GM21786 (cell line): Measurements from ENCODE around the gene PLA2G6.

ENCODE experiments used
- ATAC-seq: cut with Tn5 transposase; IDR thresholded peaks from one replicate; pipeline ENCODE4 v1.9.1; 2021; ENCODE audit not compliant: unreplicated experiment

The PLA2G6 gene

DNA sequence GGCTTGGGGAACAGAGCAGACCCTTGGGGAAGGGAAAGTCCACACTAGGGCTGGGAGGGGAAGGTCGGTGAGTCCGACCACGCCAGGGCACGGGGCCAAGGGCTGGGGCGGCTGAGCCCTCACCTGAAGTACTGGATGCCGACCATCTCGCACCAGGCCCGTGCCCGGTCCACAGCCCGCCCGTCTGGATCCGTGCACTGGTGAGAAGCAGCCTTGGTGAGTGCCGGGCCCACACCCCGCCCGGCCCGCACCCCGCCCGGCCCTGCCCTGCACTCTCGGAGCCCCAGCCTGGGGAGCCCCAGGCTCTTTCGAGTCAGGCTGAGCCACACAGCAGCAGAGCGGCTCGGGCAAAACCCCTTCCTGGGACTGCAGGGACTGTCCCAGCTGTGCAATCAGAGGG is 69.2 kb downstream of the PLA2G6 start:
- ATAC-seq, result no peak

DNA sequence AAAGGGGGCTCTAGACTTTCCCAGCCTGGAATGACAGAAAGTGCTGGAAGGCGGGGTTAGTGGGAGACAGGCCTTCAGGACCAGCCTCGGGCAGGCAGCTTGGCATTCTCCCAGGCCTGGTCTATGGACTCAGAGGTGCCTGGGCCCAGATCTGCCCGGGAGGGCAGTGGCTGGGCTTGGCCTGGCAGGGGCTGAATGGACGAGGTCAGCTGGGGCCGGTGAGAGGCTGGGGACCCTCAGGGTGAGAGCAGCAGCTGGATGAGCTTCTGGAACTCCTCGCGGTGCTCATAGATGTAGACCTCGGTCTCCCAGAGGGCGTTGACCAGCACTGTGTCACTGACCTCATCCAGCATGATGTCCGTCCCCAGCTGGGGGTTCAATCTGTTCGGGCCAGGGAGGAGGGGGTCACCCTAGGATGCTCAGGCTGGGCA is 69.7 kb downstream of the PLA2G6 start:
- ATAC-seq, result no peak

DNA sequence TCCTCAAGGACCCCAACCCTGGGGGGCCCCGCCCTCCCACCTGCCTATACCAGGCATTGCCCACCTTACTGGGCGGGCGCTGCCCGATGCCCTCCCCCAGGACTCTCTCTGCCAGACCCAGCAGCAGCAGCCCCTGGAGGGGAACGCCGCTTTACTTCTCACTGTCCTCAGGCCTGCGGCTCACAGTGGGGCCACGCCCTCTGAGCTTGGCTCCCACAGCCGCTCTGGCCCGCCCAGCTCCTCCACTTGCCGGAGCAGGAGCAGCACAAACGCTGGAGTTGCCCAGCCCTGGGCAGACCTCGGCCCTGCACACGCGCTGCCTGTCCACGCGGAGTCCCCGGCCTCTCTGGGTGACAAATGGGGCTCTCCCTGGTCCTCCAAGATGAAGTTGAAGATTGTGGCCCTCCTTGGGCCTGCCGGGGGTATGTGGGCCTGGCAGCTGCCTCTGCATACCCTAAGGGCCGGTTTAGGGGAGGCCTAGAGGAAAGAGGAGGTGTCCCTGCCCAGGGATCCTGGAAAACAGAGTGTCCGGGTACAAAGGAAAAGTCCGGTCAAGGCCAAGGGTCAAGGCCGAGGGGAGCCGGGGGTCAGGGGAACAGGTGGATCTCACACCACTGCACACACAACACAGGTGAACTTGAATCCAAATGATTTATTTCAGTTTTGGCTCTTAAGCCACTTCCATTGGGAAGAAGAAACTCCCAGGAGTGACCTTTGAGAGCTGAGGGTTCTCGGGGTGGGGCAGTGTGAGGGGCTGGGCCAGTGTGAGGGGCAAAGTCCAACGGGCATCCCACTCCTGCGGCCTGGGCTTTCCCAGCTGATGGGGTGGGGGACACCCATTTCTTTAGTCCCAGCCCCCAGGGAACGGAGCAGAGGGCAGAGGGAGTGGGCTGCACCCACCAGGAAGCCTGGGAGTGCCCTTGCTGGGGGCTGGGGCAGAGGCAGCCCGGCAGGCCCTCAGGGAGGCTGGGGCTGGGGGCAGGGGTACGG is 70.5 kb downstream of the PLA2G6 start:
- no peak for ATAC-seq

DNA sequence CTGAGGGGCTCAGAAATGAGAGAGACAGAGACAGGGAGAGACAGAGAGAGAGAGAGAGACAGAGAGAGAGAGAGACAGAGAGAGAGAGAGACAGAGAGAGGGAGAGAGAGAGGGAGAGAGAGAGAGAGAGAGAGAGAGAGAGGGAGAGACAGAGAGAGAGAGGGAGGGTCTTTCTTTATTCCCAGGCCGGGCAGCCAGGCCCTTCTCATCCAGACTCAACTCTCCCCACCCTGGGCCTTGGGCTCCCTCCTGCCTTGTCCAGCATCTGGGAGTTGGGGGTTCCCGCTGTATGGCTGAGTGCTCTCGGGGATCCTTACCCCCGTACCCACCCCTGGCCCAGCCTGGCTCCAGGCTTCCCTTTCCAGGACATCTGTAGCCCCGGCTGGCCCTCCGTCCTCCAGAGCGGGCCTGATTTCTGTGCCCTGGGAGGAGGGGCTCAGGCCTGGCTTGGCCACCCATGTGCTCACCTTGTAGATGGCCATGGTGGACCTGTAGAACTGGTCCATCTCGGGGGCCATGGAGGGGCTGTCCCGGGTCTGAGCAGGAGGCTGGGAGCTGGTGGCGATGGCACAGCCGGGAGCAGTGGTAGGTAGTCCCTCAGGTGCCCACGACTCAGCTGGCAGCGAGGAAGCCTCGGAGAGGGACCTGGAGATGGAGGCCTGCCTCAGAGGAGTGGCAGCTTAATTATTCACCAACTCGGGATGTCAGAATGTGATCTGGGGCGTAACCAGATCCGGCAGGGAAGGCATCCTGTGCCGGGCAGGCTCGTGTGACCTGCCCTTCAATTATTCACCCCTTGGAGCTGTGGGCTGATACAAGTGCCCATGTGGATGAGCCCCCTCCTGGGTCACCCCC is 71.4 kb downstream of the PLA2G6 start, which contains the start of gene BAIAP2L2:
BAIAP2L2 (minus strand) TSS at position 677 of the 855 bp plus-strand sequence; CDS start at position 518, 159 bp downstream.
- no peak for ATAC-seq

DNA sequence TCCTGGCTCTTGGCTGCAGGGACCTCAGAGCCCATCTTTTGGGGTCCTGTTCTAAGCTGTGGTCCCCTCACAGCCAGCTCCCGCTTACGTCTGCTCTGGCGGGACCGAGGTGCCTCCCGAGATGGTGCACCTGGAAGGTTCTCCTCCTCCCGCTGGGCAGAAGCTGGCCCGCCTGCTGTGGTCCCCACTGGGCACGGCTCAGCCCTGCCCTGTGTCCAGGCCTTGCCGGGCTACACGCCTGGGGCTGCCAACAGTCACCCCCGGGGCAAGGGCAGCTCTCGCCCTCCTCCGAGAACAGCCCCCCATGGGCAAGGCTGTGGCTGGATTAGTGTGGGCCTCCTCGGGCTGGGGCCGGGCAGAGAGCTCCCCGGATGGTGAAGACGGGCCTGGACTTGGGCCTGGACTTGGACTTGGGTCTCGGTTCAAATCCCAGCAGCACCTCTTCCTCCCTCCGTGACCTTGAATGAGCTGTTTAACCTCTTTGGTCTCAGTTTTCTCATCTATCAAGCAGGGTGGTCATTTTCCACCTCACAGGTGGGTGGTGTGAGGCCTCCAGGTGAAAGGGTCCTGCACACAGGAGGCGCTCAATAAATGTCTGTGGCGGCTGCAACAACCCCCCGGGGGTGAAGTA is 72.1 kb downstream of the PLA2G6 start:
- no peak for ATAC-seq

DNA sequence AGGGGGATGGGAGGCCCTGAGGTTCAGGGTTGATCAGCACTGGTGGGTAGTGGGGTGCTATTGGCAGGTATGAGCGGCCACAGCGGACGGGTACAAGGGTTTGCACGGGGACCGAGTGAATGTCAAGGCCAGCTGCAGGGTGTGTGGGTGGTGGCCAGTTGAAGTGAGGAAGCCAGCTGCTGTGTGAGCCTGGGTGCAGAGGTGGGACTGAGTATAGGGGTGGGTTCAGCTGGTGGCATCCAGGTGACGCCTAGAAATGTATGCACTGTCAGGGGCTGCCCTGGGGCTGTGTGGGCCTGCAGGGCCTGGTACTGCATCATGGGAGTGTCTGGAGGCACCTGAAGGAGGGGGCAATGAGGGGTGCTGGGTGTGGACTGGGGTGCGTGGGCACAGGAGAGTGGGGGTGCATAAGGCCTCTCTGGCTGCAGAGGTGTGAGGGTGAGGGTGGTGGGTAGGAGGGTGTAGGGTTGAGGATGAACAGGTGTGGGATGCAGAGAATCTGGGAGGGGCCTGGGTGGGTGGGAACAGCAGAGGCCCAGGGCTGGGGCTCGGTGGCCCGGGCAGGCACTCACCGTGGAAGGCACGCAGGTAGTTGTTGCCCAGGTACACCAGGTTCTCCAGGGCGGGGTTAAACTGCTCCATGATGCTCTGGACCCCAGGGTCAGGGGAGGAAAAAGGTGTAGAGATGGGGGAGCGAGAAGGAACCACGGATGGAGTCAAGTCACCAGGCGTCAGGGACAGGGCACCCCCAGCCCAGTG is 72.9 kb downstream of the PLA2G6 start:
- no peak for ATAC-seq

DNA sequence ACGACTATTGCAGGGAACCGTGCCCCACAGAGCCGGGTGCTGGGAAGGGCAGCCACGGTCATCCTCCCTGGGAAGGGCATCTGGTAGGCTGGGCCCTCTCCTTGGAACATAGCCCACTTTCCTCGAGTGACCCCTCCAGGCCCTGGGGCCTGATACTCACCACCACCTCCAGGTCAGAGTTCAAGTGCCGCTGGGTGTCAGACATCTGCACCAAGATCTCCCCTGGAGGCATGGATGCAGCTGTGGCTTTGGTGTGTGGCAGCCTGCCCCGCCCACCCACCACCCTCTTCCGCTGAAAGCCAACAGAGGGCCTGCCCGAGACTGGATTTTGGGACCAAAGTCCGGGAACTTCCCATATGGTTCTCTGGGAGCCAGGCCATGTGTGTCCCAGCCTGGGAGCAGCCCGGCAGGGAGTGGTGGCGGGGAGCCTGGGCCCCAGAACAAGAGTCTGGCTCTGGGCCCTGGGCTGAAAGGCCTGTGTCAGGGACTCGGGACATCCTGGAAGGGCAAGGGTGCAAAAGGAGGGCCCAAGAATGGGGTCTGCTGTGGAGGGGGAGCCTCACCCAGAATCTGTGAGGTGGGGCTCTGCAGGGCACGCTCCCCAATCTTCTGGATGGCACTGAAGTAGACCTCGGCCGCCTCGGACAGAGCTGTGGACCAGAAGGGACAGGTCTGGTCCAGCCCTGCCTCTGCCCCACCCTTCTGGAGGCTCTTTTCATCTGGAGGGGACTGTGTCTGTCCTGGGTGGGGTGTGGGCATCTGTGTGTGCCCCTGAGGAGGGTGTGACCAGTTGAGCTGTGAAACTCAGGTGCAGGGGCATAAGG is 73.7 kb downstream of the PLA2G6 start:
- no peak for ATAC-seq

DNA sequence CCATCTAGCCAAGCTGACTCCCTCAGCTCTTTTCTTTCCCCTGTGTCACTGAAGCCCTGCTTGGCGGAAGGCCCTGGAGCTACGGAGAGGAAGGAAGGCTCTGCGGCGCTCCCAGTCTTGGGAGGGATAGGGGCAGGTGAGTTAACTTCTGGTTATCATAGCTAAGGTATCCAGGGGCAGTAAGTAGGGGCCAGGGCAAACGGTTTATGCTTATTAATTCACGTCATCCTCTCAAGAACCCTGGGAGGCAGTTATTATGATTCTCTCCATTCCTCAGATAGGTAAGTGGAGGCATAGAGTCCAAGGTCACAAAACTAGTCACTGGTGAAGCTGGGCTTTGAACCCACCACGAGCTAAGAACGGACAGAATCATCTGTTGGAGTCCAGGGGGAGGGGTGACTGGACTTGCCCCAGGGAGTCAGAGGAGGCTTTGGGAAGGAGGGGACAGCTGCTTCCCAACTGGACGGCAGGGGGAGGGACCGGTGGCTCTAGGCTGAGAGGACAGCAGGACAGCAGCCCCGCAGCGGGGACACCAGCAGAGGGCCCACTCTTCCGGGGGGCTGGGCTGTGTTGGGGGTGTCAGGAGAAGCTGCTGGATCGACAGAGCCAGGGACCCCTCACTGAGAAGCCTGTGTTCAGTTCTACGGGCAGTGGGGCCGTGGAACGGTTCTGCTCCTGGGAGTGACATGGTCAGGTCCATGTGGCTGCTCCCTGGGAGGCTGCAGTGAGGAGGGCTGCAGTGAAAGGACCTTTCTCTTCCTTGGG is 74.6 kb downstream of the PLA2G6 start:
- ATAC-seq, result no peak

DNA sequence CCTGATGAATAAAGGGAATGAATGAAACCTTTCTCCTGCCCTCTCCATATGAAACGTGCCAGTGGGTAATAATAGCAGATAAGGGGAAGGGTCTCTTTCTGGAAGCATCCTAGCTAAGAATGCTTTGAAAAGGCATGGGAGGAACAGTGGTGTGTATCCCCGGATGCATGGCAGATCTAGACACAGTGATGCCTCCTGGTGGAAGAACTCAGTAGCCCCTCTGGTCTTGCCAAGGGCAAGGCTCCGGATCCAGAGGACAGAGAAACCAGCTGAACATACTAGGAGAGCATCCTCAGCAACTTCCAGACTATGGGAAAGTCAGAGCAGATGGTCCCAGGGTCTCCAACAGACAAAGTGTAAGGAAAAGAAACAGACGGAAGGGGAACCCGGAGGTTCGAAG is 77.5 kb downstream of the PLA2G6 start:
- no peak for ATAC-seq

DNA sequence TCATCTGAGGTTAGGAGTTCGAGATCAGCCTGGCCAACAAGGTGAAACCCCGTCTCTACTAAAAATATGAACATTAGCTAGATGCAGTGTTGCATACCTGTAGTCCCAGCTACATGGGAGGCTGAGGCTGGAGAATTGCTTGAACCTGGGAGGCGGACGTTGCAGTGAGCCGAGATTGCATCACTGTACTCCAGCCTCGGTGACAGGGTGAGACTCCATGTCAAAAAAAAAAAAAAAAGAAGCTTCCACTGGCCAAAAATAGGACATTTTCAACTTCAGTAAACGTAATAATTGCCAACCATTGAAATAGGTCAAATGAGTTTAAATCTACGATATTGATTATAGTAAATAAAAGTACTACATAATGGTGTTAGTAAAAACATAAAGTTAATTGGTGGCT is 78.0 kb downstream of the PLA2G6 start:
- no peak for ATAC-seq

DNA sequence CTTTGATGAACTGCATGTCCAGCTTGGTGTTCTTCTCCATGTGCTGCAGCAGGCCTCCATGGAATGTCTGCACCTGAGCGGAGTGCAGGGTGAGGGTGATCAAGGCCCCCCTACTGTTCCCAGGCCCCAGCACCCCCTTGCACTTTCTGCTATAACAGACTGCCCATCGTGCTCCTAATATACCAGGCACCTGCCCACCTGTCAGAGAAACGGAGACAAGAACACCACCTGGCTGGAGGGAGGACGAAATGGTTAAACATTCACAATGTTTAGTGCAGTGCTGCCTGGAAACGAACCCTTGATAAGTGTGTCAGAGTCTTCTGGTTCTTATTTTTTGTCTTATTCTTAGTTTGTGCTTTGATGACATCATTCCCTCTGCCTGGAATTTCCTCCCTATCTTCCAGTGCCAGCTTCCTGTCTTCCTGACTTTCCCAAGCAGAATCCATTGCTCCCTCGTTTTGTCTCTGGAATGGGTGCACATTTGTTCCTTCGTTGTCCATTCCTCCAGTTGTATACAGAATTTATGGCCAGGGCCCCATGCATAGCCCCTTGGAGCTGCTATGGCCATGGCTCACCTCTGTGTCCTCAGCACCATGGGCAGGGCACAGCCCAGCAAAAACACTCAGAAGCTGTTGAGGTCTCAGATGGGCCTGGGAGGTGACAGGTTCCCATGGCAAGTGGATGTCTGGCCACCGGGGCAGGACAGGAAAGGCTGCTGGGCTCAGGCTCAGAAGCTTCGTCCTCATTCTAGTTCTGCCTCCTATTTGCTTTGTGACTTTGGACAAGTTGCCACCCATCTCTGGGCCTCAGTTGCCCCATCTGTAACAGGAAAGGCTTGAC is 83.0 kb downstream of the PLA2G6 start:
- no peak for ATAC-seq

DNA sequence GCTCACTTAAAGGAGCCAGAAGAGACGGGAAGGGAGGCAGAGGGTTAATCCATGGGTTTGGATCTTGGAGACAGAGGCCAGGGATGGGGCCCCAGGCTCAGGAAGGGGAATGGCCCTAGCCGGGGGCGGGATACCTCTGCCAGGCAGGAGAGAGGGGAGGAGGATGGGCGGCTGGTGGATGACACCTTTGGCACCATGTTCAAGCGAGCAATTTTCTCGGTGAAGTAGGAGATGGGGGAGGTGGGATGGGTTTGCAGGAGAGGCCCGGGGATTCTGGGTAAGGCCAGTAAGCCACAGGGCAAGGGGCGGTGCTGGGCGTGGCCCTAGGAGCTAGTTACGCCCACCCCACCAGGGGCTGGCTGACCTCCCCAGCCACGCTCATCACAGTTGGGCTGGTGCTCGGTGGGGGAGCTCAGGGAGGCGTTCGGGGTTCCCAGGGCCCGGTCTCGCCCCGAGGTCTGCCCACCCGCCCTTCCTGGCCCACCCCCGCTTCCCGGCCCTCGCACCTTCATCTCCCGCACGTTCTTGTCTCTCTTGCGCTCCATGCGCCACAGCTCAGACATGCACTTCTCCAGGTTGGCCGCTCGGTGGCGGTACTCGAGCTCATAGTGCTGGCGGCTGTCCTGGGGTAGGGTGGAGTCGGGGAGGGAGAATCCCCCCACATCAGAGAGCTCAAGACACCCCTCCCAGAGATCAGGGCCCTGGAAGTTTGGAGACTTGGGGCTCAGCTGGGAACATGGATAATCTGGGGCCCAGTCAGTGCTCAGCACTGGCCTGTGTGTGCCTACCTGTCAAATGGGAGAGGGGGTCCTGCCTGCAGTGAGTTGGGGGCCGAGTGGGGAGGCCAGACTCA is 83.8 kb downstream of the PLA2G6 start:
- no peak for ATAC-seq

DNA sequence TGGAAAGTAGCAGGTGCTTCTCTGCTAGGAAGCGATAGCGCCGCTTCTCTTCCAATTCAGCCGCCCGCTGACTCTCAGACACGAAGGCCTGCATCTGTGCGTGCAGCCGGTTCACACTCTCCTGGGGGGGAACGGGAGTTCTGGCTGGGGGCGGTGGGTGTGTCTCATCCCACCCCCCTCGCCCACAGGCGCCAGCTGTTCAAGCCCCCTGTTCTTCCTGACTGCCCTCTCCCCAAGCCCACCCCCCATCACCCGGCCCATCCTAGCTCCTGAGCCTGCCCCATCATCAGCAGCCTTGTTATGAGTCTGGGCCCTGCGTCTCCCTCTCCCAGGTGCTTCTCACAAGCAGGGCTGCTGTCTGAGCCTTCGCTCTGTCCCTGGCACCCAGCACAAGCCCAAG is 84.6 kb downstream of the PLA2G6 start:
- no peak for ATAC-seq

DNA sequence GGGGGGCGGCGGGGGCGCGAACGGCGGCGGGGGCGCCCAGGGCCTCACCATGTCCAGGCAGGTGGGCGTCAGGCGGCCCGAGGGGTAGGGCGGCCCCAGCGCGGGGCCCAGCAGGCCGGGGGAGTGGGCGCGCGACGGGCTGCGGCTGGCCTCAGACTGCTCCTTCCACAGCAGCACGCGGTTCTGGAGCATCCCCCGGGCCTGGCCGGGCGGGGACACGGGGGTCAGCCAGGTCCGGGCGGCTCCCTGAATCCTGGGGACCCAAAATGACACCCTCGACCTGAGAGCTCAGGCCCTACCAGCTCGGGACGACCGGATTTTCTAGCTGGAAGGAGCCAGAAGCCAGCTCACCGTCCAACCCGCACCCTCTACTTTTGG is 92.2 kb downstream of the PLA2G6 start:
- ATAC-seq, result no peak

DNA sequence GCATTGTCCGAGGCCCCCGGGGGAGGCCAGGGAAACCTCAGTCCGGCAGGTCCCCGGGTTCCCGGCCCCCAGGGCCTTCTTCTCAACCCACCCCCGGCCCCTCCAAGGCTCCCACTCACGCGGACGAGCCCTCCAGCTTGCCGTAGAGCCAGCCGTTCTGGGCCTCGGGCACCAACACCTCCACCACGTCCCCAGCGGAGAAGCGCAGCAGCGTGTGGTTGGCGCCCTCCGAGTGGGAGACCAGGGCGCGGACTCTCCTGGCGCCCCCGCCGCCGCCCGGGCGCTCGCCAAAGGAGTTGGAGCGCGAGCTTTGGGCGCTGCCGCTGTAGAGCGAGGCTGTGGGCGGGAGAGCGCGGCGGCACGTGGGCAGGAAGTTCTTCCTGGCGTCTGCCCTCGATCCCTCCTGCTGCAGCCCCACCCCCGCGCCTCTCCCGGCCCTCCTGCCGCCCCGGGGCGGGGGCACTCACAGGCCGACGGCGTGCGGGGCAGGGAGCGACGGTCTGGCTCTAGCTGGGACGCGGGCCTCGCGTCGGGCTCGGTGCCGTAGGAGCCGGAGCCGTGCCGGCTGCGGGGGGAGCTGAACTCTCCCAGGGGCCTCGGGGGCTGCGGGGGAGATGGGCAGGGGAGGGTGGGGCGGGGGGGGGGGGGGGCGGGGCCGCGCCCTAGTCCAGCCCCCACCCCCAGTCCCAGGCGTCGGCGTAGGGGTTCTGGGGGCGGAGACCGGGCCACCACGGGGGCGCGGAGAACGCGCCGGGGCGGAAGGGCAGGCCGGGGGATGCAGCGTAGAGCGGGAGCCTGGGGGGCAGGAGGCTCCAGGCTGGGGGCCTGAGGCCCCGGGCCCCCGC is 92.8 kb downstream of the PLA2G6 start:
- no peak for ATAC-seq

DNA sequence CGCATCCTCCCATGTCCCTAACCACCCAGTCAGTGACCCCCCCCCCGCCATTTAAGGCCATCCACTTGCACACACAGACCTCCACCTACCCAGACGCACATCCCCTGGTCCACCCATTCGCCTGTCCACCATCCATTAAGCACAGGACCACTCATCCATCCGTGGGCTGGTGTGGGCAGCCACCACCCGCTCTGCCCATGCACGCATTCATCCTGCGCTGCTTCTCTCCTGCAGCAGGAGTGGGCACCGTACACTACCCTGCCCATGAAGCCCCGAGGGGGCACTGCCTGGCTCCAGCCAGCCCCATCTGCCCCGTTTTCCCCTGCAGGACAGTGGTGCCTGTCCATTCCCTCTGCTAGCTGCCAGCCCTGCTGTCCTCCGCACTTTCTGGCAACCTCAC is 93.8 kb downstream of the PLA2G6 start:
- ATAC-seq, result no peak
